B cell (primary cell): ENCODE data around the gene KLHL41. TPM values are rescaled to one million over a fixed set of nuclear protein-coding genes. Genes with fewer than 3 reads are reported as not detected.

Experiments
- ATAC-seq: fragments of 200-7000 bp; cut with Tn5 transposase; one replicate; pipeline ENCODE4 v1.10.0; 2021; ENCODE audit warnings: low read depth, mild to moderate bottlenecking, moderate number of reproducible peaks, moderate library complexity
- CTCF ChIA-PET: fragments of 350-600 bp; sonication (Branson Sonifier 250); formaldehyde crosslinking; loops from one replicate; lab custom pipeline; 2021; ENCODE audit warnings: antibody characterized with exemption, inconsistent platforms; lab: Charles Lee
- POLR2A ChIA-PET: fragments of 350-600 bp; sonication (Branson Sonifier 250); formaldehyde crosslinking; loops from one replicate; lab custom pipeline; 2021; ENCODE audit warnings: antibody characterized with exemption; lab: Charles Lee
- DNase-seq: peaks from one replicate; pipeline ENCODE4 v3.0.0; 2013
- H2AFZ ChIP-seq: 2 replicates; pipeline ENCODE4 v1.6.1; 2012; ENCODE audit warnings: mild to moderate bottlenecking, low read depth, low read length; ENCODE audit not compliant: insufficient read depth, poor library complexity, severe bottlenecking
- H3K27ac ChIP-seq, 2 donors: 1 replicate in 1 of 2; 2 replicates in 1 of 2; pipeline ENCODE4 v1.5.1; 2012 to 2013; ENCODE audit warnings: low read length in 2 of 2, mild to moderate bottlenecking in 2 of 2, moderate library complexity in 1 of 2
- H3K27me3 ChIP-seq, 4 experiments: fragments of 200-600 bp in 1 of 4; sonication (generic) in 1 of 4; replicated peaks in 1 of 4; 1 replicate in 2 of 4; 2 replicates in 2 of 4; pipeline versions ENCODE4 v1.6.1 to v1.7.0; 2013 to 2016; ENCODE audit warnings: low read length in 3 of 4, mild to moderate bottlenecking in 2 of 4, mixed read lengths in 1 of 4, moderate library complexity in 1 of 4; ENCODE audit not compliant: insufficient read depth in 4 of 4, control insufficient read depth in 3 of 4; ENCODE audit errors: control extremely low read depth in 1 of 4
- H3K36me3 ChIP-seq, 2 experiments: replicated peaks in 1 of 2; 1 replicate in 1 of 2; 2 replicates in 1 of 2; pipeline versions ENCODE4 v1.6.1 to v1.7.1; 2013; ENCODE audit warnings: low read length in 1 of 2; ENCODE audit not compliant: insufficient read depth in 2 of 2, control insufficient read depth in 1 of 2; ENCODE audit errors: control extremely low read depth in 1 of 2, extremely low read depth in 1 of 2
- H3K4me1 ChIP-seq, 2 donors: fragments of 200-600 bp in 1 of 2; sonication (generic) in 1 of 2; 1 replicate in 1 of 2; 2 replicates in 1 of 2; pipeline versions ENCODE4 v1.5.1 to v1.6.1; 2013 to 2017; ENCODE audit warnings: low read length in 2 of 2; ENCODE audit not compliant: control insufficient read depth in 2 of 2, insufficient read depth in 2 of 2
- H3K4me2 ChIP-seq: replicated peaks from 2 replicates; pipeline ENCODE3; 2012; ENCODE audit warnings: mild to moderate bottlenecking, low read depth, low read length; ENCODE audit not compliant: poor library complexity, severe bottlenecking
- H3K4me3 ChIP-seq, 5 experiments: fragments of 200-600 bp in 1 of 5; sonication (generic) in 1 of 5; 1 replicate in 3 of 5; 2 replicates in 2 of 5; pipeline versions ENCODE4 v1.5.1 to v1.7.0; 2011 to 2016; ENCODE audit warnings: low read length in 4 of 5, mild to moderate bottlenecking in 4 of 5, low read depth in 2 of 5, control low read depth in 1 of 5, moderate library complexity in 1 of 5; ENCODE audit not compliant: insufficient read depth in 1 of 5; ENCODE audit errors: control extremely low read depth in 1 of 5, extremely low read depth in 1 of 5
- H3K79me2 ChIP-seq: fragments of 200-600 bp; sonication (generic); one replicate; pipeline ENCODE4 v1.6.0; 2016; ENCODE audit warnings: low read length; ENCODE audit not compliant: control insufficient read depth, insufficient read depth
- H3K9ac ChIP-seq: fragments of 200-600 bp; sonication (generic); 2 replicates; pipeline ENCODE4 v1.6.1; 2017; ENCODE audit warnings: mild to moderate bottlenecking, low read length, moderate library complexity
- H3K9me3 ChIP-seq, 3 donors: one replicate each; pipeline versions ENCODE4 v1.6.1 to v1.7.1; 2013; ENCODE audit warnings: low read length in 2 of 3; ENCODE audit not compliant: control insufficient read depth in 2 of 3, insufficient read depth in 1 of 3; ENCODE audit errors: control extremely low read depth in 1 of 3
- H4K20me1 ChIP-seq: 2 replicates; pipeline ENCODE4 v1.6.0; 2012; ENCODE audit warnings: mild to moderate bottlenecking, low read length; ENCODE audit not compliant: insufficient read depth, control insufficient read depth, poor library complexity, severe bottlenecking
- H3K27ac Mint-ChIP-seq: one replicate; pipeline ENCODE4 v1.8.0; 2021; ENCODE audit warnings: mixed read lengths
- H3K27me3 Mint-ChIP-seq: one replicate; pipeline ENCODE4 v1.8.0; 2021; ENCODE audit warnings: mixed read lengths
- H3K4me1 Mint-ChIP-seq: one replicate; pipeline ENCODE4 v1.8.0; 2021; ENCODE audit warnings: mixed read lengths
- H3K4me3 Mint-ChIP-seq: one replicate; pipeline ENCODE4 v1.8.0; 2021; ENCODE audit warnings: mixed read lengths
- H3K9me3 Mint-ChIP-seq: one replicate; pipeline ENCODE4 v1.8.0; 2022; ENCODE audit warnings: mixed read lengths; ENCODE audit not compliant: insufficient read depth
- EZH2 ChIP-seq: IDR thresholded peaks from 2 replicates; pipeline ENCODE4 v1.6.1; 2012; ENCODE audit warnings: borderline replicate concordance, low read depth, mild to moderate bottlenecking, moderate library complexity, low read length; ENCODE audit not compliant: insufficient read depth, poor library complexity, severe bottlenecking
- WGBS: methylation state at CpG from one replicate; pipeline ENCODE4 v1.1.5; 2013; ENCODE audit warnings: missing lambda C conversion rate; ENCODE audit not compliant: insufficient coverage; 5-methylcytosine and 5-hydroxymethylcytosine counted together
- intact Hi-C: fragments of 100-400 bp; cut with micrococcal nuclease; formaldehyde crosslinking; loops from one replicate; pipeline ENCODE4 v1.10.0; 2022
- polyA plus RNA-seq: library from polyadenylated mRNA; depleted of rRNA; stranded (reverse); fragments of >200 nt; gene quantifications from 2 replicates; pipeline ENCODE4 v1.2.3, GENCODE V29; 2012
- total RNA-seq, 2 donors: library from RNA; stranded (reverse); fragments of 120-200 nt in 1 of 2; gene quantifications; 1 replicate in 1 of 2; 2 replicates in 1 of 2; pipeline versions ENCODE4 v1.2.3 to v1.2.4, GENCODE V29; 2013 to 2022
- TF ChIP-seq, protein P1 (sequence below): fragments of 200-600 bp; IDR thresholded peaks from one replicate; pipeline ENCODE4 v1.8.0; 2022; ENCODE audit warnings: antibody characterized with exemption, mild to moderate bottlenecking

KLHL41 gene
- total and polyA plus RNA-seq, 2 donors (not counting 1 experiment from before 2014, with no cell fraction given): 0.03 to 0.27 TPM

DNA sequence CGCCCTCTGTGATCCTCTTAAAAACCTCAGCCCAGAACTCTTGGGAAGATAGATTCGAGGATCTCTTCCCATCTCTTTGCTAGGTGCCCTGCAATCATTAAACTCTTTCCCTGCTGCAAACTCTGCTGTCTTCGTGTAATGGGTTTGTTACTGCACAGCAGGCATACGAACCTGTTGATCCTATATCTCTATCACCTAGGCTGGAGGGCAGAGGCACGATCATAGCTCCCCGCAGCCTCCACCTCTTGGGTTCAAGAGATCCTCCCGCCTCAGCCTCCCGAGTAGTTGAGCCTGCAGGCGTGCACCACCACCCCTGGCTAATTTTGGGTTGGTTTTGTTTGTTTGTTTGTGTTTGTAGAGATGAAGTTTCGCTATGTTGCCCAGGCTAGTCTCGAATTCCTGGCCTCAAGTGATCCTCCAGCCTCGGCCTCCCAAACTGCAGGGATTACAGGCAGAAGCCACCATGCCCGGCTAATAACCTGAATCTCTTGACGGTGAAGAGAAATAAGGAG, 30.7 kb upstream of the KLHL41 start:
- no peaks in the 10 kb centered on the region for H3K79me2 ChIP-seq
- peak overlapping the region; percentile 66 to 82 (median 70) for H3K4me3 ChIP-seq
- DNase-seq (no peak), ATAC-seq (no peak)
- 66% methylated on average over 10 of the region's 14 CpGs for WGBS
- H2AFZ ChIP-seq: peak overlapping the region; percentile 98
- Mint-ChIP-seq H3K27me3 (peaks cover 4% of the 10 kb centered on the region), H3K9me3 (no peaks in the 10 kb centered on the region), H3K4me1 (peaks cover 14% of the 10 kb centered on the region), H3K4me3 (peak overlapping the region; percentile 95), H3K27ac (no peak overlapping the region)
- no peaks in the 10 kb centered on the region for H4K20me1 ChIP-seq
- H3K27ac ChIP-seq: no peak overlapping the region
- H3K36me3 ChIP-seq: no peaks in the 10 kb centered on the region
- H3K4me1 ChIP-seq: peaks cover 8 to 13% of the 10 kb centered on the region in 2 donors
- H3K4me2 ChIP-seq: peak overlapping the region; percentile 84
- intact Hi-C loops: no loop called here
- POLR2A ChIA-PET: no interaction called here
- no peaks in the 10 kb centered on the region for H3K9me3 ChIP-seq
- peaks cover 0 to 8% (median 0%) of the 10 kb centered on the region in 4 experiments for H3K27me3 ChIP-seq
- H3K9ac ChIP-seq: peak overlapping the region; percentile 66
- TF ChIP-seq EZH2: no peak
- TF ChIP-seq, protein P1, sequence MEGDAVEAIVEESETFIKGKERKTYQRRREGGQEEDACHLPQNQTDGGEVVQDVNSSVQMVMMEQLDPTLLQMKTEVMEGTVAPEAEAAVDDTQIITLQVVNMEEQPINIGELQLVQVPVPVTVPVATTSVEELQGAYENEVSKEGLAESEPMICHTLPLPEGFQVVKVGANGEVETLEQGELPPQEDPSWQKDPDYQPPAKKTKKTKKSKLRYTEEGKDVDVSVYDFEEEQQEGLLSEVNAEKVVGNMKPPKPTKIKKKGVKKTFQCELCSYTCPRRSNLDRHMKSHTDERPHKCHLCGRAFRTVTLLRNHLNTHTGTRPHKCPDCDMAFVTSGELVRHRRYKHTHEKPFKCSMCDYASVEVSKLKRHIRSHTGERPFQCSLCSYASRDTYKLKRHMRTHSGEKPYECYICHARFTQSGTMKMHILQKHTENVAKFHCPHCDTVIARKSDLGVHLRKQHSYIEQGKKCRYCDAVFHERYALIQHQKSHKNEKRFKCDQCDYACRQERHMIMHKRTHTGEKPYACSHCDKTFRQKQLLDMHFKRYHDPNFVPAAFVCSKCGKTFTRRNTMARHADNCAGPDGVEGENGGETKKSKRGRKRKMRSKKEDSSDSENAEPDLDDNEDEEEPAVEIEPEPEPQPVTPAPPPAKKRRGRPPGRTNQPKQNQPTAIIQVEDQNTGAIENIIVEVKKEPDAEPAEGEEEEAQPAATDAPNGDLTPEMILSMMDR: no peak
- CTCF ChIA-PET: interaction anchor here (1.5 kb wide), 1 partner anchor 16 kb away, joined by 5 read pairs; no protein-coding TSS in a partner anchor
